Cardiac muscle cell (in vitro differentiated cells and primary cell): ENCODE results near the gene RXFP3. TPM values are rescaled to one million over a fixed set of nuclear protein-coding genes. Genes with fewer than 3 reads are reported as not detected.

ENCODE experiments used
- DNase-seq, 2 donors: peaks; one replicate each; pipeline versions ENCODE4 v3.0.0 to v3.0.0-alpha.2; 2010 to 2017; ENCODE audit warnings: low read depth in 1 of 2, low spot score in 1 of 2
- H3K27ac ChIP-seq: fragments of 200-600 bp; sonication (generic); 2 replicates; pipeline ENCODE4 v1.5.1; 2016
- H3K27me3 ChIP-seq: fragments of 200-600 bp; sonication (generic); 2 replicates; pipeline ENCODE4 v1.6.0; 2016; ENCODE audit warnings: control low read depth
- H3K36me3 ChIP-seq: fragments of 200-600 bp; sonication (generic); 2 replicates; pipeline ENCODE4 v1.5.1; 2016; ENCODE audit warnings: control low read depth
- H3K4me1 ChIP-seq: fragments of 200-600 bp; sonication (generic); 2 replicates; pipeline ENCODE4 v1.8.1; 2017; ENCODE audit warnings: low read depth, mild to moderate bottlenecking, mixed run types
- H3K4me3 ChIP-seq: fragments of 200-600 bp; sonication (generic); 2 replicates; pipeline ENCODE4 v1.5.1; 2016; ENCODE audit warnings: mild to moderate bottlenecking
- H3K9me3 ChIP-seq: fragments of 200-600 bp; sonication (generic); 2 replicates; pipeline ENCODE4 v1.5.1; 2017; ENCODE audit warnings: low read depth, mild to moderate bottlenecking, control low read depth
- CTCF ChIP-seq: IDR thresholded peaks from 2 replicates; pipeline ENCODE4 v1.5.1; 2012; ENCODE audit warnings: low read depth, mild to moderate bottlenecking, low read length
- polyA plus RNA-seq: library from polyadenylated mRNA; unstranded; fragments of >200 nt; fragmentation: Nextera tagmentation; extraction: Ambion mirVana; gene quantifications from 2 replicates; pipeline ENCODE4 v1.2.1, GENCODE V29; 2016
- total RNA-seq: library from RNA; depleted of rRNA; stranded (reverse); fragments of >200 nt; gene quantifications from 2 replicates; pipeline ENCODE4 v1.2.3, GENCODE V29; 2016

The RXFP3 gene
- total and polyA plus RNA-seq, 2 experiments from 2014 or later, result not detected

- no peak for TF ChIP-seq CTCF
- Histone ChIP-seq H3K9me3 (no peaks in the 10 kb centered on the region), H3K27me3 (no peaks in the 10 kb centered on the region), H3K27ac (no peak within 1 kb of the TSS), H3K4me3 (no peak within 1 kb of the TSS), H3K36me3 (peaks cover 22% of the 10 kb centered on the region), H3K4me1 (no peaks in the 10 kb centered on the region)
- DNase-seq, result peak; percentile 13 to 35
These were observed 48.5 kb downstream of the RXFP3 start, which contains the start of gene SLC45A2 for GRCh38 chr5:33984671-33985124. TSS of gene SLC45A2 (minus strand) at chr5:33984693. CDS start at chr5:33984583, 110 bp downstream.

DNA sequence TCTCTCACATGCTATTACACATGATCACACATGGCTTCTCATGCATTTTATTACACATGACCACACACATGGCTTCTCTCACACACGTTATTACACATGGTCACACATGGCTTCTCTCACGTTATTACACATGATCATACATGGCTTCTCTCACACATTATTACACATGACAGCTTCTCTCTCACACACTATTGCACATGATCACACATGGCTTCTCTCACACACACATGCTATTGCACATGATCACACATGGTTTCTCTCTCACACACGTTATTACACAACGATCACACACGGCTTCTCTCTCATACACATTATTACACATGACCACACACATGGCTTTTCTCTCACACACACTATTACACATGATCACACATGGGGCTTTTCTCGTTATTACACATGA is 49.3 kb downstream of the RXFP3 start:
- Histone ChIP-seq H3K27ac (no peak overlapping the region), H3K36me3 (peaks cover 22% of the 10 kb centered on the region), H3K9me3 (no peaks in the 10 kb centered on the region), H3K4me1 (no peaks in the 10 kb centered on the region), H3K27me3 (no peaks in the 10 kb centered on the region), H3K4me3 (no peak overlapping the region)
- DNase-seq, result no peak
- no peak for TF ChIP-seq CTCF

Other genes with a start within 250 kb of the RXFP3 start
- 25.6 and 48.4 TPM in 2 replicates for gene ADAMTS12, start 44.4 kb upstream of the RXFP3 start, total RNA-seq
- gene ADAMTS12, start 44.4 kb upstream of the RXFP3 start, polyA plus RNA-seq, result 29.3 and 50.4 TPM in 2 replicates
- gene SLC45A2, start 48.3 kb downstream of the RXFP3 start, total RNA-seq, result 0.85 TPM in 1 of 2 replicates, not detected in the other
- 0.32 TPM in 1 of 2 replicates, not detected in the other for gene SLC45A2, start 48.3 kb downstream of the RXFP3 start, polyA plus RNA-seq
- gene AMACR, start 71.7 kb downstream of the RXFP3 start, total RNA-seq, result 29.4 and 40.5 TPM in 2 replicates
- gene AMACR, start 71.7 kb downstream of the RXFP3 start, polyA plus RNA-seq, result 36.2 and 37.0 TPM in 2 replicates
- 3.7 and 4.6 TPM in 2 replicates for gene C1QTNF3, start 106.8 kb downstream of the RXFP3 start, total RNA-seq
- 0.91 and 3.2 TPM in 2 replicates for gene C1QTNF3, start 106.8 kb downstream of the RXFP3 start, polyA plus RNA-seq